ENCODE results near the gene BMPER. TPM values are rescaled to one million over a fixed set of nuclear protein-coding genes. Genes with fewer than 3 reads are reported as not detected.

The BMPER gene
- total RNA-seq, 1 donor from 2014 or later: 0.40 TPM

DNA sequence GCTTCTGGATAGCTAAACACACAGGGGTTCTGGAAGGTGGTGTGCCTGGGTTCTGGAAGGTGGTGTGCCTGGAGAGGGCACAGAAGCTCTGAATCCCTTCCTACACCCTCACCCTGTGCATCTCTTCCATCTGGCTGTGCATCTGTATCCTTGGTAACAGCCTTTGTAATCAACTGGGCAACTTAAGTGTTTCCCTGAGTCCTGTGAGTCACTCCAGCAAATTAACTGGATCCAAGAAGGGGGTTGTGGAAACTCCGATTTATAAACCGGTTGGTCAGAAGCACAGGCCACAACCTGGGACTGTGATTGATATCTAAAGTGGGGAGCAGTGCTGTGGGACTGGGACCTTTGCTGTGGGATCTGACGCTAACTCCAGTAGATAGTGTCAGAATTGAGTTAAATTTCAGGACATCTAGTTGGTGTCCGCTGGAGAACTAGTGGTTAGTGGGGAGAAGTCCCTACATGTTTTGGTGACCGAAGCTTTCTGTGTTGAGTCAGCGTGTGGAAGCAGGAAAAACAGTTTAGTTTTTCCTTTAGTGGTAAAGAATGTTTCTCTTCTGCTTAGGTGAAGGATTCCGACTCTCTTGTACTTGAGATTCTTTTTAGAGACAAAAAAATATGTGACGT lies 228.1 kb downstream of the BMPER start:
- no peak for DNase-seq (ENCODE audit: low read depth in 2 of 2)

DNA sequence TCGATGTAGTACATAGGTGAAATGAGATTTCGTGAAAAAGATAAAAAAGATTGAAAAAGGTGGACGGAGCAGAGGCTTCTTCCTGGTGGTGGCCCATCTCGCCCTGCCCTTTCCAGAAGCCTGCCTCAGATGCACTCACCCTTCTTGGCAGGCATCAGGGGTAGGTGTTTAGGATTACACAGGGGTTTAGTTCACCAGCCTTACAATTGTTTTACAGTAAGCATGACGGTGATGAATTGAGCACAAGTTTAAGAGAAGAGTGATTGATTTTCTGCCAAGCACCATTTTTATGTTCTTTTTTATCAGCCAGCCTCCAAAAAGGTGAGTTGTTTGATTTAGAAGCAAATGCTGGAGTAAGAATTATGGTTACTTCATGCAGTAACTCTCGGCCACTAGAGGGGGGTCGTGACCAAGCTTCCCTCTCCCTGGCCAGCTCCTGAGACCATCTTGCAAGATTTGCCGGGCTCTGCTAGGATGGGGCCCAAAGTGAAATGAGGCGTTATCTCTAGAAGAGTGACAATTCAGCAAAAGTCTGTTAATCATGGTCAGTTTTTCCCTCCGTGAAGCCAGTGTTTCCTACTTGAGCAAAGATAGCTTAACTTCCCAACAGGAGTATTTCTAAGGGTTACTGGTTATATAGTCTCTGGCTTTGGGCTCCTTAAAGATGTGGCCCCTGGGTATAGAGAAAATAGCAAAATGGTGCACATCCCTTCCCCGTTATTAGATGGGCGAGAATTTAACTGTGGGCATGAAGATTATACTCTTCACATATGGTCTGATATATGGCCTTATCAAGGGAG lies 228.8 kb downstream of the BMPER start:
- DNase-seq (ENCODE audit: low read depth in 2 of 2): peak; percentile 33 to 63

DNA sequence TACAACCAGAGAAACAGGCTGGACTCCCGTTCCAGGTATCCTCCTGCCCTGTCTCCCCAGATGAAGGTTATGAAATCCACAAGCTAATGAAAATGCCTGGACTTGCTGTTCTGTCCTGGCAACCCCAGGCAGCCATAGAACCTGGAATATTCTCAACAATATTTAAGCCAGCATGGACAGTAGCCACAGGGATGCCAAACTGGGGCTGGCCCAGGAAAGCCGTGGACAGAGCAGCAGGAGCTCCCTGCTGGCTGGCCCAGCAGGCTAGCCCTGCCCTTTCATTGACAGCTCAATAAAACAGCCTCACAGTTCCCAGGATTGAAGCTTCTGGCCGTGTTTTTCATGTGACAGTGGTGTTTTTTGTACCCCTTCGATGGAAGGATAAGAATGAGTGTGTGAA lies 230.6 kb downstream of the BMPER start:
- no peak for DNase-seq (ENCODE audit: low read depth in 2 of 2)

DNA sequence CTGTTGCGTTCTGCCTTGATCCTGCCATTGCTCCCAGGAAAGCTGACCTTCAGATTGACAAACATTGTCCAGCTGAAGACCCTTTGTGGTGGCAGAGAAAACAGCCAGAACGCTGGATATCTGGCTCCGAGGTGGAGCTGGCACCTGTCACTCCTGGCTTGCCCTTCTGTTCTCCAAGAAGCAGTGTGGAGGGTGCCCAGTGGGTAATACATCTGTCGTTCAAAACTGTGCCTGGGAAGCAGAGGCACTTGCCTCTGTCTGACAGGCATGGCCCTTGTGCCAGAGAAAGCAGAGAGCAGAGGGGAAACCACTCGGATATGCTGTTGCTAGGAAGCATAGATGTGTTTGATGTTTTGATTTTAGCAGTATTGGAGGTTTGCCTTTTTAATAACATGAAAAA lies 231.4 kb downstream of the BMPER start:
- no peak for DNase-seq (ENCODE audit: low read depth in 2 of 2)

DNA sequence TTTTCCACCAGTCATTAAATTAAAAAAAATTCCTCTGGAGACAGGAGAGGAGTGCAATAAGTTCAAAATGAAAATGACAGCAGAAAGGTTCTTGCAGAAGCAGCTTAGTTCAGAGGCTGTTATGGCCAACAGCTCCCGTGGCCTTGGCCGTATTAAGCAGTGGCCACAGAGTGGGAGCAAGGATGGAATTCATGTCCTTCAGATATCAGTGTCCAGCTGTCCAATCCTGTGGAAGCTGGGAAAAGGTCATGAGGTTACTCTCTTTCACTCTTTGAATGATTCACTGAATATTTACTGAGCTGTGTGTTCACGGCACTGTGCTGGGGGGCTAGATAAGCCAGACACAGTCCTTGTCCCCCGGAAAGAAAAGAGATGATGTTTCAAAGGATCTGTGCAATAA lies 231.8 kb downstream of the BMPER start:
- no peak for DNase-seq (ENCODE audit: low read depth in 2 of 2)

DNA sequence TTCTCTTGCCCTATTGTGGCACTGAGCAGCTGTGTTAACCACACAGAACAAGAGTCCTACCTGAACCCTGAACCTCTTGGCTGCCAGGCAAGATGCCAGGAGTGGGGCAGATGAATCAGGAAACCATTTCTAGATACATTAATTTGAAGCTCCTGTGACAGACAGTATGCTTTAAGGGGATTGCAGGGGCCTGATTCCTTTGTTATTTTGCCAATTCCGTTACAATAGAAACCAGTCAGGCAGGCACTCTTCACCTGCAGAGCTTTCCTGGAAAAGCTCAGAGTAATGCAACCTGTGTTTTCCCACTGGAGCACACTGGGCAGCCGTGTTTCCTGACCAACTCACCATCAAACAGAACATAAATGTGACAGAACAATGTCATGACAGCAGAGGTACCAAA lies 233.1 kb downstream of the BMPER start:
- DNase-seq (ENCODE audit: low read depth in 2 of 2): no peak

DNA sequence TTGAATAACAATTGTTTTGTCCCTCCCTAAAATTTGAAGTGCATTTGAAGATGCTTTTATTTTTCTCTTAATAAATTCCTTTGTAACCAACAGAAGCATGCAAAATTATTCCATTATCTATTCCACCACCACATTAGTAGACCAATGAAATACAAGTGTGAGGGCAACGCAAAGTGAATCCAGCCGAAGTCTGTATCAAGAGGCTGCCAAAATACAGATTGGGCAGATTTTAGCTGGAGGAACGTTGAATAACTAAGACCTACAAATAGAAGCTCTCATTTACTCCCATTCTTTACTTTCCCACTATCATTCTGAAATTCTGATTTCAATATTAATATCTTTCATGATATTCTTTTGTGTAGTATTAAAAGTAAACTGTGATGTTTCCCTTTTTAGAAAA lies 233.7 kb downstream of the BMPER start:
- no peak for DNase-seq (ENCODE audit: low read depth in 2 of 2)

DNA sequence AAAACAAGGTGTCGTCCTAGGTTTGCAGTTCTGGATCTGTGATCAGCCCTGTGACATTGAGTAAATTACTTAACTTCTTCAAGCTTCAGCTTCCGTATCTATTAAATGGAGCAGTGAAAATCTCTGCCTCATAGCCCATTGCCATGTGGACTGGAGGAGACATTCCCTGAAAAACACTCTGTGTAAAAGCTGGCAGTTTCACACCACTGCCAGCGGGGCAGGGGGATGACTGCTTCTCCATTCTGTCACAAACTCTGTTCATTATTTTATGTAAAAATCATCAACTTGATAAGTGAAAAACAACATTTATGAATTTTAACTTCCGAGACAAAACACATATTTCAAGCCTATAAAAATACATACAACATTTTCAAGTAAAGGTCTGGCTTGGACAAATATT lies 234.7 kb downstream of the BMPER start:
- DNase-seq (ENCODE audit: low read depth in 2 of 2): no peak

DNA sequence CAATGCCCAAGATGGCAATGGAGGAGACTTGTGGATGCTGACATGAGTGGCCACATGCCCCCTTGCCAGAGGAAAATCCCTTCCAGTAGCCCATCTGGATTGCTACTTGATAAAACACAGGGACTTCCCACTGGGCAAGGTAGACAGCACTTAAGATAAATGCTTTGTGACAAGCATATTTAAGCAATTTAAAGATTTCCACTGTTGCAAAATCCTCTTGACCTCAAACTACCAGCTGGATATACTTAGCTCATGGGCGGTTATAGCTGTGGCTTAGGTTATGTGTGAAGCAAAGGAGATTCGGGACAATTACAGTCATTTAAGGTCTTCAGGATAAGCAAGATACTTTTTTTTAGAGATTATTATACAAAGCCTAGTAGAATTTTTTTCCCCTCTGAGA lies 238.1 kb downstream of the BMPER start:
- no peak for DNase-seq (ENCODE audit: low read depth in 2 of 2)

DNA sequence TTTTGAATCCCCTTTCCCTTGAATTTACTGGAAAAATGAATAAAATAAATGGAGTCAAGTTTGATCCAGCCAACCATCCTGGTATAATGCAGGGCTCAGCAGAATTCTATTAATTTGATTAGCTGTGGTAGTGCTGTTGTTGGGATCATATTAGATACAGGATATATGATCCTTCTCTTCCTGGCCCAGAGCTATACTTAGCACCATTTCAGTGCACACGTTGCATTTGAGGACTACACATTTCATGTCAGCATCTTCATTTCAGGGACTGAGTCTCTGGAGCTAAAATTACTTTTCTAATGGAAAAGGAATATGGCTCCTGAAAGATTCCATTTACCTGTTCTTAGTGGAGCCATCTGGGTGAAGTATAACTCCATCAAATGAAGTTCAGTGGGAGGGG lies 240.3 kb downstream of the BMPER start:
- no peak for DNase-seq (ENCODE audit: low read depth in 2 of 2)

DNA sequence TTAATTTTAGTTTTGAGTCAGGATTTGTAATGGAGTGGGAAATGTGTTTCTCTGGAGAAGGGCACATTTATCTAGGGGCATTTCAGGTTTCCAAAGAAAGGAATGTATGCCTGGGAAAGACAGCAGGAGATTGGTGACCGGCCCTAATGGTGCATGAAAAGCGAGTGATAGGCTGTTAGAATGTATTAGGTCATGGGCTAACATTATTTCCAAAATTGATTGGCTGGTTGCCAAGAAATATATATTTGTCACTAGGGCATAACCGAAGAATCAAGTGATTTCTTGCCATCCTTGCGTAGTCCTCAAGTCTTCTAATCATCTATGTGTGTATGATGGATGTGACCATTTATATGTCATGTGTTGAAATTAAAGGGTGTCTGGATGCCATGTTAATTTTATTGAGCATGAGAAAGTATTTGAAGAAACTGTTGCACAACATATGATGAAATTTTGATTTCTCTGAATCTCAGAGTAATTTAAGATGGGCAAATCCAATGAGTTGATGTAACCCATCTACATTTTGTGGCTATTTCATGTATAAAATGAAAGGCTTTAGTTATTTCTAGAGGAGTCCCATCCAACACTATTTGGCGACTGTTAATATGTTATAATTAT lies 248.4 kb downstream of the BMPER start:
- no peak for DNase-seq (ENCODE audit: low read depth in 2 of 2)

DNA sequence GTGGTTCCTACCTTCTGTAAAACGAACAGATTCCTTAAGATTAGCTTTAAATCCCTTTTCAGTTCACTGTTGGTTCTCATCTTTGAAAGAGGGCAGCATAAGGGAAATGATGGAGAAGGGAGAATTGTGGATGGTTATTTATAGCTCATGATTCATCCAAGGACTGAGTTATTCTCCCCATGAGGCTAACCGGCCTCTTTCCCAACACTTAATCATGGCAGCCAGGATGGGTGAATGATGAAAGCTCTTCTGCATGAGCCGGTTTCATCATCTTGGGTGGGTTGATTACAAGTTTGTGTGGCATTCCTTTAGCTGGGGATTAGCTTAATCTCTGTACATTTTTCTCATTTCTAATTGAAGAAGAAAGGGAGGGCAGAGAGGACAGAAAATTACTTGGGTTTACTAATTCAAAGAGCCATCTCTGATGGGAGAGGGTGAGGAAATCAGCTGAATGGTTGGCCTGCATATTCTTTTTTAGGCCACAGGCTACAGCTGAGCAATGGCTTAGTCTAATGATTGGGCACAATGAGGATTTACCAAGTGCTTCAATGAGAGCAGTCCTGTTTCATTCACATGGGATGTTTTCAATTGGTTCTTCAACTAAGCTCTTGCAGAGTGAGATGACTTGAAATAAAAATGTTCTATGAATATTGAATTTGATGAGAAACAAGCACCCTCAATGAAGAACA lies 250.0 kb downstream of the BMPER start:
- peak in 1 of 2 donors; percentile 6 for DNase-seq (ENCODE audit: low read depth in 2 of 2)

DNA sequence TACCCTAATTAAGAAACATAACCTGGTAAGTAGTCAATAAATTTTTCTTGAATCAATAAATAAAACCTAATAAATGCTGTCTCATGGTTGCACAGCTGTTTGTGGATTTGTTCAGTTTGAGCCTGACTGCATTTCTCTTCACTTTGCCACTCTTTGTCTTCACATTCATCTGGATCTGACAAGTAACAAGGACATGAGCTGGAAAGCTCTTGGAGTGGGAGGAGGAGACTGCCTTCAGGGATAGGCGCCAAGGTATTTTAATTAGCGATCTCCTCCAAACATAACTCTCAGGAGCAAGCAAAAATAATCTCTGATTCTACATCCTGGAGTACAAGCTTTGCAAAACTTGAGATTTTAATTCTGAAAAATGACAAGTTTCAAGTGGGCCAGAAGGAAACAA lies 251.0 kb downstream of the BMPER start:
- DNase-seq (ENCODE audit: low read depth in 2 of 2): no peak

DNA sequence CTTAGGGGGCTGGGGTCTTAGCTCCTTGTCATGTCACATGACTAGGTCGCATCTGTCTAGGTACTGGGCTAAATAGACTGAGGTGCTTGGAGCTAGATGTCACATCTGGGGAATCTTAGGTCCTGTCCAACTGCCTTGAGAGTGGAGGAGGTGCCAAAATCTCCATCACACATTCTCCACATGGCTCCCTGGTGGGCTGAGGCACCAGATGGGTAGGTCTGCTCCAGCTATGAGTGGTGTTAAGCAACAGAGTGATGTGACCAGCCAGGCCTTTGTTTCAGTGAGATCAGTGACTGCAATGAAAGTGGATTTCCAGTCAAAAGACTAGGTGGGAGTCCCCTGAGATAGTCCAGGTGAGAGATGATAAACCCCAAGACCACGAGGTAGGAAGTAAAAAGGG lies 251.8 kb downstream of the BMPER start:
- DNase-seq (ENCODE audit: low read depth in 2 of 2): no peak

DNA sequence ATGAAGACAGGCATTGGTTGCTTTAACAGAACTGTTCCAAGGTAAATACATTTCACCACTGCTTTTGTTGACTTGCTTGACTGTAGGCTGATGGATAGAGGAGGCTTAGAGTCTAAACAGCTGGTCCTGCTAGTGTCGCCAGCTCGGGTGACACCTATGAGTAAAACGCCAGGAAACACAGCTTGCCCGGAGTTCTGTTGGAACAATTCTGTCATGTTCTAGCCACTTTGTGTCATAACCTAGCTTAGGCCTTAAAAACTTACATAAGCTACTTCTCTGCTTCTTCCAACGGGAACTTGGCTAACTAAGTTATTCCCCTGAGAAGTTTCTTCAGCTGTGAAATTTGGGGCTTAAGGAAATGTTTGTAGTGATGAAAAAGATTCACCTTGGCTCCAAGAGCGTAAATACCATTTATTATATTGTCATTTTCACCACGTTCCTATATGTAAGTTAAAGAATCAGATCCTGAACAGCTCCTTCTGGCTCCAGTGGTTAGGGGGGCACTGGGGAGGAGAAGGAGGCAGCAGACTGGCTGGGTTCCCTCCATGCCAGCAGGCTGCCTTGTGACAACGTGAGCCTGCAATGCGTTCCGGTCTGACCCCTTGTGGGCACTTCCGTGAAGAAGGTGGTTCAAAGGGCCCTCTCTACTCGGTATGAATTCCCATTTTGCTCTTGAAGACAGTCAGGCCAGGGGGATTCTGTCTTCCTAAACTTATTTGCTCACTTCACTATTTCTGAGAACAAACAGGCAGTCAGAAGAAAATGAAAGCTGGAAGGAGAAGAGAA lies 253.2 kb downstream of the BMPER start:
- DNase-seq (ENCODE audit: low read depth in 2 of 2): peak in 1 of 2 donors; percentile 1

DNA sequence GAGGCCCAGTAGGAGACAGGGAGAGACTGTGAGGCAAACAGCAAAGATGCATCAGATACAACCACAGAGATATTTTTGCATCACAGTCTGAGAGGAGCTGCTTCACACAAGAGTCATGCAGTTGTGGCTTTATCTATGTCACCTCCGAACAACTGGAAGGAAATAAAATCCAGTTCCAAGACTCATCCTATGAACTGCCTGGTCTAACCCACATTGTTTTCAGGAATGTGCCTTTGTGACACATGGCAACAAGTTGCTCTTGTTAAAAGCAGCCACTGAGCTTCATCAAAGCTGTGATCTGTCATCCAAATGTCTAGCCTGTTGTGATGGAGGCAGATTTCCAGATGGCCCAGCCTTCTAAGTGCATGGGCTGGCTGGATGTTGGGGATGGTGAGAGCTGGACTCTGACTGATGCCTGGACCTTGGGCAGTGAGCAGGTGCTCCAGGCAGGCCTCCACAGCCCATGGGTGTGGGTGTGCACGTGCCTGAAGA lies 255.0 kb downstream of the BMPER start:
- DNase-seq (ENCODE audit: low read depth in 2 of 2): no peak

DNA sequence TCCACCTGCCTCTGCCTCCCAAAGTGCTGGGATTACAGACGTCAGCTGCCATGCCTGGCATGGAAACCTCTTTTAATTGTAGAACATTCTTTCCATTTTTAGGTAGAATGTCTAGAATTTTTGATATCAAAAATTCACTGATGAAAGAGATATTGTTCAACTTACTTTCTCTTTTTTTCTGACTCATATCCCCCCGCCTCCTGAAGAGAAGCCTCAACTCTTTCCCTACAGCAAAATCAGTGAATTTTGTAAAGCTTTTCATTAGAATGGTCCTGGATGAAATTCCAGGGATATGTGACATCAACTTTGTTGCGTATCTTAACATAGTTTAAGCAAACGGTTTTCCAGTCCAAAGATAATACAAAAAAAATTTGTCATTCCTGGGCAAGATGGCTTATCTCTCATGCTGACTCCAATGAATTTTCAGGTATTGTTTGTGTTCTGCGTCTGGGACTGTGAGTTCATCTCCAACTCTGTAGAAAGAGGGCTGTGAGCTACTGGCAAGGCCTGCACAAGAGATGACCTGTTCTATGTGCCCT lies 256.8 kb downstream of the BMPER start:
- DNase-seq (ENCODE audit: low read depth in 2 of 2): no peak

DNA sequence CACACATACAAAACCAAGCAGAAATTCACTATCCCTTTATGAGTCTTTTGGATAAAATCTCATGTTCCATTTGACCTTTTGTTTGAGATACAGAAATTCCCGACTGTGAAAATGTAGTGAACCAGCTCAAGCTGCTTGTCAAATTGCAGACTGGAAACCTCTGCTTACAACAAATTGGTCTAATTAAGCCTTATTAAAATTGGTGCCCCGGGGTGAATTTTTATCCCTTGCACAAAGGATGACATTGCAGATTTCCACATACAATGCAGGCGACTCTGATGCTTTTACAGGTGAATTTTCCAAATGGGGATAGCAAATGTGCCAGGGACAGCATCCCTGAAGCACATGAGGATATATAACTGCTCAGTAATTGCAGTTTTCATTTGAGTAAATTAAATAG lies 257.3 kb downstream of the BMPER start:
- DNase-seq (ENCODE audit: low read depth in 2 of 2): no peak

DNA sequence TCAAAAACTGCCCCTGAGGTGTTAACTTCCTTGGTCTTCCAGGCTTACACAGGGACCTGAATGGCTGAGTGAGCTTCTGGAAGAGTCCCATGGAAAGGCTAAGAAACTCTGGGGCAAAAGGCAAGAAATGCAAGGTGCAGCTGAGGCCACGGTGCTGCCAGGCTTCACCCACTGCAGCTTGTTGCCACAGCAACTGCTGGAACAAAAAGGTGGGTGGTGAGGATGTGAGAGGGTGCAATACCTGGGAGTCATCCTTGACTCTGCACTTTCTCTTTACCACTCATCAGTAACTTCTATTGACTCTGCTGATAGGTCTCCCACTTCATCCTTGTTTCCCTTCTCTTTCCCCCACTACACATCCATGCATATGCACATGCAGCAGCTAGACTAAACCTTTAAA lies 258.6 kb downstream of the BMPER start:
- no peak for DNase-seq (ENCODE audit: low read depth in 2 of 2)

DNA sequence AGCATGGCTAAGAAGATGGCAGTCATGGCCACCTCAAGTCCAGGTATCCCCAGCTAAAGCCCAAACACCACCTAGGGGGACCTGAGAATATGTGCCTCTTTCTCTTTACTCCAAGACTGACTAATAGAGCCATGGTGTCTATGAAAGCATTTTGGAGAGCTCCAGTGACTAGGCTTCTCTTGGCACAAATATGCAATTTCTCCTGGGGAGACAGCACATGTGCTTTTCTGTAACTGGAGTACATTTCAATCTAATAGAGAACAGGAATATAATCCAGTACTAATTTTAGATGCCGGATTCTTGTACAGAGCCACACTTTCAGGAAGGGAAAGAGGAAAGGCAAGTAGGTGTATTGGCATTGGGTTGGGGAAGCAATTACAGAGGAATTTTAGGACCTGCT lies 260.1 kb downstream of the BMPER start:
- no peak for DNase-seq (ENCODE audit: low read depth in 2 of 2)

DNA sequence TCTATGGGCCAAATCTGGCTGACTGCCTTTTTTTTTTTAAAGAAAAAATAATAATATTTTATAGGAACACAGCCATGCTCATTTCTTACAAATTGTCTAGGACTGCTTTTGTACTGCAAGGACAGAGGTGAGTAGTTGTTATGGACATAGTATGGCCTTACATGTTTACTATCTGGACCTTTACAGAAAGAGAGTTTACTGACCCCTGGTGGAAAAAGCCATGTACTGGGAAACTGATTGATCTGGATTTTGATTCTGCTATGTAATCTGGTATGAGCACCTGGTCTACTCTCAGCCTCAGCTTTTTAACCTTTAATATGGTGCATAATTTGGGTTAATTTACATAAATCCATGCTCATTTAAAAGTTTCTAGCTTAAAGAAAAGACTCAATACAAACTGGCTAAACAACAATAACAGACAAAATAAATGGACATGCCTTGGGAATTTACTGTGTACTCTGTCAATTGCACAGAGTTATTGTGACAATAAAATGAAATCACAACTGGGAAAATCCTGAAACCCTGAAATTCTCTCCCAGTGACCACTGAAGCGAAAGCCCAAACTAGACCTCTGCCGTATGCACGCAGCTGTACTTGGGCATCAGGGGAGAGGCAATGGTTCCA lies 260.7 kb downstream of the BMPER start:
- peak; percentile 2 to 56 for DNase-seq (ENCODE audit: low read depth in 2 of 2)

All from lung microvascular endothelial cell (primary cell).